IPS DF 6.9 (cell line): ENCODE measurements around the gene RBL1.
"Not testable (repeated sequence)": the region's sequence is repeated elsewhere in the genome, so short reads cannot be mapped to it uniquely, and the experiment has no call there.

ENCODE experiments used
- DNase-seq: peaks from one replicate; pipeline ENCODE4 v3.0.0-alpha.2; 2013; ENCODE audit warnings: low read depth, low spot score
- H3K27ac ChIP-seq: one replicate; pipeline ENCODE4 v1.5.1; 2013; ENCODE audit warnings: low read length, control low read depth
- H3K27me3 ChIP-seq: 2 replicates; pipeline ENCODE4 v1.6.1; 2013; ENCODE audit warnings: mild to moderate bottlenecking, low read length; ENCODE audit not compliant: control insufficient read depth, insufficient read depth
- H3K36me3 ChIP-seq: 2 replicates; pipeline ENCODE4 v1.6.1; 2013; ENCODE audit warnings: low read length; ENCODE audit not compliant: control insufficient read depth, insufficient read depth
- H3K4me1 ChIP-seq: 2 replicates; pipeline ENCODE4 v1.6.1; 2013; ENCODE audit warnings: low read length; ENCODE audit not compliant: control insufficient read depth, insufficient read depth
- H3K4me3 ChIP-seq: 2 replicates; pipeline ENCODE4 v1.5.1; 2013; ENCODE audit warnings: mild to moderate bottlenecking, low read length
- H3K9me3 ChIP-seq: 2 replicates; pipeline ENCODE4 v1.6.1; 2013; ENCODE audit warnings: low read length, inconsistent platforms; ENCODE audit not compliant: control insufficient read depth, insufficient read depth
- WGBS: extraction: QIAGEN DNeasy Blood & Tissue Kit; methylation state at CpG from one replicate; pipeline ENCODE4 v1.1.7; 2013; ENCODE audit warnings: mixed read lengths, missing lambda C conversion rate; ENCODE audit not compliant: insufficient read length, insufficient coverage; 5-methylcytosine and 5-hydroxymethylcytosine counted together

RBL1 gene

GRCh38 chr20:37032077-37032476 is 63.7 kb downstream of the RBL1 start:
- DNase-seq = no peak
- Histone ChIP-seq H3K27me3 (no peaks in the 10 kb centered on the region), H3K36me3 (no peaks in the 10 kb centered on the region), H3K4me1 (no peaks in the 10 kb centered on the region), H3K4me3 (no peak overlapping the region), H3K27ac (no peak overlapping the region), H3K9me3 (no peaks in the 10 kb centered on the region)
- no CpG with 5 or more reads among the region's 4 CpGs for WGBS

- no peaks in the 10 kb centered on the region for H3K4me1 ChIP-seq
- H3K9me3 ChIP-seq = no peaks in the 10 kb centered on the region
- no peaks in the 10 kb centered on the region for H3K27me3 ChIP-seq
- no CpG with 5 or more reads among the region's 2 CpGs for WGBS
- H3K27ac ChIP-seq = no peak overlapping the region
- 0 out of 2 replicates have a peak, but pooled peaks cover 2% of the 10 kb centered on the region for H3K36me3 ChIP-seq
- no peak for DNase-seq
- H3K4me3 ChIP-seq = no peak overlapping the region
These were observed 75.2 kb downstream of the RBL1 start for GRCh38 chr20:37020636-37021035.

- DNase-seq, H3K4me1 ChIP-seq, H3K4me3 ChIP-seq, H3K36me3 ChIP-seq, H3K27me3 ChIP-seq, H3K9me3 ChIP-seq, H3K27ac ChIP-seq: not testable (repeated sequence)
- WGBS = no CpG with 5 or more reads among the region's 28 CpGs
These were observed 83.2 kb downstream of the RBL1 start for GRCh38 chr20:37012631-37013030.

GRCh38 chr20:37011858-37012257 is 83.9 kb downstream of the RBL1 start:
- not testable (repeated sequence) for H3K4me1 ChIP-seq, DNase-seq, H3K27ac ChIP-seq, H3K4me3 ChIP-seq, H3K9me3 ChIP-seq, H3K36me3 ChIP-seq, H3K27me3 ChIP-seq
- WGBS = no CpG with 5 or more reads among the region's 25 CpGs

DNA sequence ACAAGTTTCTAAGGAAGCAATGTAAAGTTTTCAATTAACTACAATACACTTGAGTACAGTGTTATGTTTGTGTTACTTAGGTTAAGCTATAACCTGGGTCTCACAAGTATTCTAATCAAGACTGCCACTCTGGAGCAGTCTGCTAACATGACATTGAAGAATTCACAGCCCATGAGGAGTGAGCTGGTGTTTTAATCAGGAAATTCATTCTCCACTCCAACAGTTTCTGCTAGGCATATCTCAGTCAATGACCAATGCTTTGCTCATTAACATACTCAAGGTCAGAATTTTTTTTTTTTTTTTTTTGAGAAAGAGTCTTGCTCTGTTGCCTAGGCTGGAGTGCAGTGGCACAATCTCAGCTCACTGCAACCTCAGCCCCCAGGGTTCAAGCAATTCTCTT is 84.7 kb downstream of the RBL1 start:
- Histone ChIP-seq H3K36me3 (peaks cover 4% of the 10 kb centered on the region; the same call in 1 of the 2 replicates), H3K9me3 (no peaks in the 10 kb centered on the region; the same call in 1 of the 2 replicates), H3K27me3 (no peaks in the 10 kb centered on the region), H3K27ac (no peak overlapping the region), H3K4me3 (no peak overlapping the region), H3K4me1 (no peaks in the 10 kb centered on the region)
- DNase-seq = no peak

DNA sequence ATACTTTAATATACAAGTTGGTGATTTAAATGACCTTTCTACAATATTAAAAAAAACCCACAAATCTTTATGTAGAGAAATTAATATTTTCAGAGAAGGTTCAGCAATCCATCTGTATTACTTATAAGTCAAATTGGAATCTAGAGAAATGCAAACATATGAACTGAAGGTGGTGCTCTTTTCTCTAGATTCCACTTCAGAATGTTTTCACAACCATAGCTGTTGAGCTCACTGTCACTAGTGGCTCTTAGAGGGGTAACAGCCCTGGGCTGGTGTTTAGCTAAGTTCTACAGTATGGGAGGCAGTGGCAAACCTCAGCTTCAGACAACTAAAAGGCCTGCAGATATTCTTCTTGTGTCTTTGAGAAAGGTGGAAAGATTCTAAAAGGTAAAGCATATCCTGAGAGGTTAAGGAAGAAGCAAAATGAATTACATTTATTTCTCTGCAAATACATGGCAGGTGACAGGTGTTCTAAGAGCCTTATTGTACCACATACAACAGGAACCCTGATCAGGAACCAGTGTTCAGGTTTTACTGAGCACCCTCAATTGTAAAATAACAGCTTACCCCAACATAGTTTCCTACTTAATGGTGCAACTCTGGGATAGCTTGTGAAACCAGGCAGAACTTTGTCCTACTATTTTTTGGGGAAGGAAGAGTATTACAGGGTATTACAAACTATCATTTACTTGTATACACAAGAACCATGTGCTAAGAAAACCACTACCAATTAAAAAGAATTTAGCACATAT is 87.7 kb downstream of the RBL1 start:
- no peak for DNase-seq
- no peak overlapping the region for H3K4me3 ChIP-seq
- no peaks in the 10 kb centered on the region; the same call in 1 of the 2 replicates for H3K9me3 ChIP-seq
- H3K27ac ChIP-seq = no peak overlapping the region
- no peaks in the 10 kb centered on the region; the same call in 1 of the 2 replicates for H3K36me3 ChIP-seq
- H3K4me1 ChIP-seq = no peaks in the 10 kb centered on the region
- no peaks in the 10 kb centered on the region for H3K27me3 ChIP-seq

- H3K27ac ChIP-seq, H3K4me3 ChIP-seq, H3K4me1 ChIP-seq, H3K36me3 ChIP-seq, H3K9me3 ChIP-seq, H3K27me3 ChIP-seq, DNase-seq: not testable (repeated sequence)
- no CpG with 5 or more reads among the region's 11 CpGs for WGBS
These were observed 90.5 kb downstream of the RBL1 start for GRCh38 chr20:37005062-37005942.

GRCh38 chr20:37001634-37002033 is 94.2 kb downstream of the RBL1 start:
- H3K9me3 ChIP-seq, H3K4me3 ChIP-seq, H3K4me1 ChIP-seq, H3K27ac ChIP-seq, DNase-seq, H3K36me3 ChIP-seq, H3K27me3 ChIP-seq: not testable (repeated sequence)
- WGBS = no CpG with 5 or more reads among the region's 2 CpGs

DNA sequence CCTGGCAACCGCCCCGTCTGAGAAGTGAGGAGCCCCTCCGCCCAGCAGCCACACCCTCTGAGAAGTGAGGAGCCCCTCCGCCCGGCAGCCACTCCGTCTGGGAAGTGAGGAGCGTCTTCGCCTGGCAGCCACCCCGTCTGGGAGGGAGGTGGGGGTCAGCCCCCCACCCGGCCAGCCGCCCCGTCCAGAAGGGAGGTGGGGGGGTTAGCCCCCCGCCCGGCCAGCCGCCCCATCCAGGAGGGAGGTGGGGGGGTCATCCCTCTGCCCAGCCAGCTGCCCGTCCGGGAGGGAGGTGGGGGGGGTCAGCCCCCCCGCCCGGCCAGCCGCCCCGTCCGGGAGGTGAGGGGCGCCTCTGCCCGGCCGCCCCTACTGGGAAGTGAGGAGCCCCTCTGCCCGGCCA is 95.6 kb downstream of the RBL1 start:
- not testable (repeated sequence) for H3K4me3 ChIP-seq, H3K36me3 ChIP-seq, H3K4me1 ChIP-seq, H3K27me3 ChIP-seq, DNase-seq, H3K9me3 ChIP-seq, H3K27ac ChIP-seq
- WGBS = no CpG with 5 or more reads among the region's 26 CpGs

DNA sequence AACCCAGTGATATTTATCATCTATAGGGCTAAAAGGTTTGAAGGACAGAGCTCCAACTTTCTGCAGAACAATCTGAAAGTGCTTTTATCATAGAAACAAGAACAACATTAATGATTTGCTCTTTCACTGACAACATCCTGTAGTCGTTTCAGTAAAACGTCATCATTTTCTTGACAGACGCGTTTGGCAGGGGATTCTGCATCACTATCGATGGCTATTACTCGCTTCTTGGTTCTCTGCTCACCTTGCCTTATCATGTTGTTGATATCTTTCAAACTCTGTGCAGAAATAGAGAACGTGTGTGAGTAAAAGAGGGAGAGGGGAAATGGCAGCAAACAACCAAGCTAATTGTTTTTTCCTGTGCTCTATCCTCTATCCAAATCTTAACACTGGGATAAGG is 97.1 kb downstream of the RBL1 start:
- no peak overlapping the region for H3K4me3 ChIP-seq
- no peaks in the 10 kb centered on the region for H3K27me3 ChIP-seq
- H3K36me3 ChIP-seq = no peaks in the 10 kb centered on the region; the same call in 1 of the 2 replicates
- H3K27ac ChIP-seq = no peak overlapping the region
- no CpG with 5 or more reads among the region's 7 CpGs for WGBS
- no peaks in the 10 kb centered on the region; the same call in 1 of the 2 replicates for H3K4me1 ChIP-seq
- DNase-seq = no peak
- peaks cover 3% of the 10 kb centered on the region for H3K9me3 ChIP-seq
